ENCODE measurements around the gene MTHFD2.
"Not testable (repeated sequence)": the region's sequence is repeated elsewhere in the genome, so short reads cannot be mapped to it uniquely, and the experiment has no call there.

MTHFD2 gene

DNA sequence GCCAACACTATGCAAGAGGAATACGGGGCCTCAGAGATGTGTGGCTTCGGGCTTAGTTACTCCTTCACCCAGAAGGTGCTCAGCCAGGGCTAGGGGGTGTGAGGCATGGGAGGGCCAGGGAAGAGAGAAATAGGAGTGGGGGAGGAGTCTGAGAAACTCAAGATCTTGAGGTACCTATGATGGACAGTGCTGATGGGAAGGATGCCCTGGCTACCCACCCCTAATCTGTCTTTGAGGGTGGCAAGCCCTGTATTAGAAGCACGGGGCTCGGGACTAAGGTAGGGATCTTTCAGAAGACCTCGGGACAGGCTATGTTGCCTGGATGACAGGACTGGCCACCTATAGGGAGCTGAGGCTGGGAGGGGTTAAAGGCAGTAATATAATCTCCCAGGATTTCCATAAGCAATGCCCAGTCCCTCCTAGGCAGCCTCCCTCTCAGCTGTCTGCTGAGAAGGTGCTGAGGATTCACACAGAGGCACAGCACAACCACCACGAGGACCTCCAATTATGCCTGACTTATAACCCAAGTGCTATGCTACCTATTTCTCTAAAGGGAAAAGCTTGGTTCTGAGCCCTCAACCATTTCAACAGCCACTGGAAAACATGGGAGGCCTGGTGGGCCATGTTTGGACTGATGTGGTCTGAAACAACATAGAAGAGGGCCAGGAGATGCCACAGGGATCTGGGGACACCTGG lies 23.3 kb downstream of the MTHFD2 start:
- Histone ChIP-seq H3K4me1 (ENCODE audit: control insufficient read depth, insufficient read depth, low read length) (no peaks in the 10 kb centered on the region), H3K36me3 (ENCODE audit: control insufficient read depth, insufficient read depth, low read length) (no peaks in the 10 kb centered on the region), H3K4me3 (ENCODE audit: low read length) (no peak overlapping the region)

DNA sequence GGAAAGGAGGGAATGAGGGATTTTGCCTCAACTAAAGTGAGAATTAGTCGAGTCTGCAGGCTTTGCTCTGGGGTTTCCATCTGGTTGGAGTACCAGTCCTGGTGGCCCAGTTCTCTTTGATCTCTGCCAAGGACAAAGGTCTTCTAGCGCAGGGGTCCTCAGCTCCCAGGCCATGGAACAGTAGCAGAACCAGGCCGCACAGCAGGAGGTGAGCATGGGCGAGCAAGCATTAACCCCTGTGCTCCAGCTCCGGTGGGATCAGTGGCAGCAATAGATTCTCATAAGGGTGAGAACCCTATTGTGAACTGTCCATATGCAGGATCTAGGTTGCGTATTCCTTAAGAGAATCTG lies 23.9 kb downstream of the MTHFD2 start:
- Histone ChIP-seq H3K36me3 (ENCODE audit: control insufficient read depth, insufficient read depth, low read length) (no peaks in the 10 kb centered on the region), H3K9ac (ENCODE audit: low read length) (no peak overlapping the region), H3K27me3 (ENCODE audit: control insufficient read depth, insufficient read depth, low read length) (no peaks in the 10 kb centered on the region), H3K9me3 (ENCODE audit: control insufficient read depth, low read length) (no peaks in the 10 kb centered on the region), H3K4me1 (ENCODE audit: control insufficient read depth, insufficient read depth, low read length) (no peaks in the 10 kb centered on the region), H3K4me3 (ENCODE audit: low read length) (no peak overlapping the region)

More for the DNA sequence above, 23.3 kb downstream of the MTHFD2 start:
- Histone ChIP-seq H3K9ac (ENCODE audit: low read length) (no peak overlapping the region), H3K9me3 (ENCODE audit: control insufficient read depth, low read length) (no peaks in the 10 kb centered on the region), H3K27me3 (ENCODE audit: control insufficient read depth, insufficient read depth, low read length) (no peaks in the 10 kb centered on the region)

GRCh38 chr2:74223941-74224770 lies 25.7 kb downstream of the MTHFD2 start:
- no peaks in the 10 kb centered on the region for H3K9me3 ChIP-seq (ENCODE audit: control insufficient read depth, low read length)
- no peak overlapping the region for H3K9ac ChIP-seq (ENCODE audit: low read length)
- H3K27me3 ChIP-seq (ENCODE audit: control insufficient read depth, insufficient read depth, low read length) = no peaks in the 10 kb centered on the region
- no peaks in the 10 kb centered on the region for H3K36me3 ChIP-seq (ENCODE audit: control insufficient read depth, insufficient read depth, low read length)
- H3K4me1 ChIP-seq (ENCODE audit: control insufficient read depth, insufficient read depth, low read length) = no peaks in the 10 kb centered on the region
- H3K4me3 ChIP-seq (ENCODE audit: low read length) = no peak overlapping the region

DNA sequence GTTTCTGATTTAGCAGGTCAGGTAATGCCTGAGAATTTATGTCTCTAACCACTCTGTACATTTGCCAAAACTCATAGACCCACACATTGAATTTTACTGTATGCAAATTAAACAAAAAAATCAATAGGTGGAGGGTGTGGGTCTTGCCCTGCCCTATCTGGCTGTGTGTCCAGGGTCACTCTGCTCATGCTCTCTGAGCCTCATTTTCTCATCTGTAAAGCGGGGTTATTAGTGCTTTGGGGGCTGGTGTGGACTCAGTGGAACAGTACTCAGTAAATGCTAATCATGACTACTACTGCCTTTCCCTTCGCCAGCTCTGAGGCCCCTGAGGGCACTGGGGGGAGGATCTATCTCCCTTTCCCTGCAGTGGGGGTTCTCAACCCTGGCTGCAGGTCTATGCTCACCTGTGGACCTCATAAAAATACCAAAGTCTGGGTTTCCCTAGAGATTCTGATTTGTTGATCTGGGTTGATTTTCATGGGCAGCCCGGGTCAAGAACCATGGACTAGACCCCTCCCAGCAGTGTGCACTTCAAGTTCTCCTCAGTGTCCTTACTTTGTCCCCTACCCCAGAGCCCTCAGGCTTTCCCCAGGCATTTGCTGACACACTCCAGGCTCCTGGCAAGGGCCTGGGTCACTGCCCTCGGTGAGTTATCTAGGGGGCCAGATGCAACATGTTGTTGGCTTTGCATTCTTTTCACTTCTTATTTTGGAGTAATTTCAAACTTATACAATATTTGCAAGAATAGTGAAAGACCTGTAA lies 27.5 kb downstream of the MTHFD2 start:
- no peaks in the 10 kb centered on the region for H3K27me3 ChIP-seq (ENCODE audit: control insufficient read depth, insufficient read depth, low read length)
- no peaks in the 10 kb centered on the region for H3K36me3 ChIP-seq (ENCODE audit: control insufficient read depth, insufficient read depth, low read length)
- H3K4me3 ChIP-seq (ENCODE audit: low read length) = no peak overlapping the region
- H3K4me1 ChIP-seq (ENCODE audit: control insufficient read depth, insufficient read depth, low read length) = no peaks in the 10 kb centered on the region
- no peaks in the 10 kb centered on the region for H3K9me3 ChIP-seq (ENCODE audit: control insufficient read depth, low read length)
- H3K9ac ChIP-seq (ENCODE audit: low read length) = no peak overlapping the region

- no peaks in the 10 kb centered on the region for H3K4me1 ChIP-seq (ENCODE audit: control insufficient read depth, insufficient read depth, low read length)
- no peaks in the 10 kb centered on the region for H3K27me3 ChIP-seq (ENCODE audit: control insufficient read depth, insufficient read depth, low read length)
- H3K36me3 ChIP-seq (ENCODE audit: control insufficient read depth, insufficient read depth, low read length) = no peaks in the 10 kb centered on the region
- H3K4me3 ChIP-seq (ENCODE audit: low read length) = no peak overlapping the region
- peak overlapping the region; percentile 1 for H3K9ac ChIP-seq (ENCODE audit: low read length)
- H3K9me3 ChIP-seq (ENCODE audit: control insufficient read depth, low read length) = no peaks in the 10 kb centered on the region
Observed at GRCh38 chr2:74226648-74227213, 28.3 kb downstream of the MTHFD2 start.

DNA sequence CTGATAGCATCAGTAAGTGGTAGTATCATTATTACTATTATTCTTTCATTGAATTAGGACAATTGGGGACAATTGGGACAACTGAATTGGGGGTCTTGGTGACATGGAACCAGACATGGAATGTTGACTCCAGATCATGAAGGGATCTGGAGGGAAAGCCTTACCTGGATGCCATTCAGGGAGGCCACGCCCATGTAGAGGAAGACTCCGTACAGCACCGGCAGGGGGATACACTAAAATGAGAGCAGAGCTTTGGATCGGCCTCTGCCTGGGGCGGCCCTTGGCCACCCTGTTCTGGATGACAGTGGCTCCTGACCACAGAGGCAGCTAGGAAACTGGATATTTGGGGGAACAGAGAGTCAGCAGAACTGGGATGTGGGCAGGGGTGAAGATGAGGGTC lies 29.2 kb downstream of the MTHFD2 start:
- H3K9me3 ChIP-seq (ENCODE audit: control insufficient read depth, low read length) = no peaks in the 10 kb centered on the region
- H3K9ac ChIP-seq (ENCODE audit: low read length) = no peak overlapping the region
- no peaks in the 10 kb centered on the region for H3K4me1 ChIP-seq (ENCODE audit: control insufficient read depth, insufficient read depth, low read length)
- no peaks in the 10 kb centered on the region for H3K27me3 ChIP-seq (ENCODE audit: control insufficient read depth, insufficient read depth, low read length)
- H3K4me3 ChIP-seq (ENCODE audit: low read length) = no peak overlapping the region
- no peaks in the 10 kb centered on the region for H3K36me3 ChIP-seq (ENCODE audit: control insufficient read depth, insufficient read depth, low read length)

DNA sequence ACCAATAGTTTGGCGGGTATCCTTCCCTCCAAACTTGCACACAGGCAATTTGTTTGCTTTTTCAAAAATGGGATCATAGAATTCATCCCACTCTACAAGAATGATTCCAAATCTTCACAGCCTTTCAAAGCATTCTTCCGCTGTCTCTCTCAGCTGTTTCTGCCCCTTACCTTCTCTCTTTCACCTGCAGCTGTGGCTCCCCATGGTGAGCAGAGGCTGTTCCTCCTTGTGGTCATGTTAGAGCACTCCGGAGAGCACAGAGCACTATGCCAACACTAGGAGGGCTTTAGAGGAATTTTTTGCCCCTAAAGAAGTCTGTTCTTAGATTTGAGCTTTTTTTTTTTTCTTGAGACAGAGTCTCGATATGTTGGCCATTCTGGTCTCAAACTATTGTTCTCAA lies 30.4 kb downstream of the MTHFD2 start:
- Histone ChIP-seq H3K4me3 (ENCODE audit: low read length) (no peak overlapping the region), H3K9me3 (ENCODE audit: control insufficient read depth, low read length) (no peaks in the 10 kb centered on the region), H3K9ac (ENCODE audit: low read length) (no peak overlapping the region), H3K36me3 (ENCODE audit: control insufficient read depth, insufficient read depth, low read length) (no peaks in the 10 kb centered on the region), H3K27me3 (ENCODE audit: control insufficient read depth, insufficient read depth, low read length) (no peaks in the 10 kb centered on the region), H3K4me1 (ENCODE audit: control insufficient read depth, insufficient read depth, low read length) (no peaks in the 10 kb centered on the region)

GRCh38 chr2:74229865-74230264 lies 31.4 kb downstream of the MTHFD2 start:
- not testable (repeated sequence) for H3K9me3 ChIP-seq (ENCODE audit: control insufficient read depth, low read length); H3K4me3 ChIP-seq (ENCODE audit: low read length); H3K4me1 ChIP-seq (ENCODE audit: control insufficient read depth, insufficient read depth, low read length); H3K27me3 ChIP-seq (ENCODE audit: control insufficient read depth, insufficient read depth, low read length); H3K9ac ChIP-seq (ENCODE audit: low read length); H3K36me3 ChIP-seq (ENCODE audit: control insufficient read depth, insufficient read depth, low read length)

DNA sequence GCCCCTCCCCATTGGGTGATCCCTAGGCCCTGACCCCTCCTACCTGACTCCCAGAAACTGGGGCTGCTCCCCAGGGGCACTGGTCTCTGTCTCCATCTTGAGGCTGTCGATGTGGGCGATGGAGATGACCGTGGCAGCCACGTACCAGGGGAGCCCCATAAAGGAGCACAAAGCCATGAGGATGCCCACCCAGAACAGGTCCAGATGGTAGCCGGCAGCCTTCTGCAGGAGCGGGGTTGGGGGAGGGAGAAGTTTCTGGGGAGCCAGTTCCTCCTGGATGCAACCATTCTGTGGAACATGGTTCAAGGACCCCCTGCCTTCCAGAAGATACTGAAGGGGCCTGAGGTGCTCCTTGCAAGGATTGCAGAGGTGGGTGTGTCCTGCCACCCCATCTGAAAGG lies 34.0 kb downstream of the MTHFD2 start:
- no peaks in the 10 kb centered on the region for H3K36me3 ChIP-seq (ENCODE audit: control insufficient read depth, insufficient read depth, low read length)

GRCh38 chr2:74233648-74234047 lies 35.2 kb downstream of the MTHFD2 start:
- H3K9ac ChIP-seq (ENCODE audit: low read length) = no peak overlapping the region
- no peak overlapping the region for H3K4me3 ChIP-seq (ENCODE audit: low read length)
- H3K9me3 ChIP-seq (ENCODE audit: control insufficient read depth, low read length) = no peaks in the 10 kb centered on the region
- H3K27me3 ChIP-seq (ENCODE audit: control insufficient read depth, insufficient read depth, low read length) = no peaks in the 10 kb centered on the region
- no peaks in the 10 kb centered on the region for H3K4me1 ChIP-seq (ENCODE audit: control insufficient read depth, insufficient read depth, low read length)
- no peaks in the 10 kb centered on the region for H3K36me3 ChIP-seq (ENCODE audit: control insufficient read depth, insufficient read depth, low read length)

More for the DNA sequence above, 34.0 kb downstream of the MTHFD2 start:
- H3K27me3 ChIP-seq (ENCODE audit: control insufficient read depth, insufficient read depth, low read length) = no peaks in the 10 kb centered on the region
- H3K4me3 ChIP-seq (ENCODE audit: low read length) = no peak overlapping the region
- no peaks in the 10 kb centered on the region for H3K9me3 ChIP-seq (ENCODE audit: control insufficient read depth, low read length)
- H3K9ac ChIP-seq (ENCODE audit: low read length) = no peak overlapping the region
- H3K4me1 ChIP-seq (ENCODE audit: control insufficient read depth, insufficient read depth, low read length) = no peaks in the 10 kb centered on the region

- Histone ChIP-seq H3K4me3 (ENCODE audit: low read length) (no peak overlapping the region), H3K4me1 (ENCODE audit: control insufficient read depth, insufficient read depth, low read length) (no peaks in the 10 kb centered on the region), H3K9me3 (ENCODE audit: control insufficient read depth, low read length) (no peaks in the 10 kb centered on the region), H3K9ac (ENCODE audit: low read length) (no peak overlapping the region), H3K27me3 (ENCODE audit: control insufficient read depth, insufficient read depth, low read length) (no peaks in the 10 kb centered on the region), H3K36me3 (ENCODE audit: control insufficient read depth, insufficient read depth, low read length) (no peaks in the 10 kb centered on the region)
Observed at GRCh38 chr2:74235041-74235440, 36.6 kb downstream of the MTHFD2 start.

GRCh38 chr2:74238879-74239278 lies 40.5 kb downstream of the MTHFD2 start:
- no peak overlapping the region for H3K9ac ChIP-seq (ENCODE audit: low read length)
- H3K4me3 ChIP-seq (ENCODE audit: low read length) = no peak overlapping the region
- H3K4me1 ChIP-seq (ENCODE audit: control insufficient read depth, insufficient read depth, low read length) = no peaks in the 10 kb centered on the region
- no peaks in the 10 kb centered on the region for H3K9me3 ChIP-seq (ENCODE audit: control insufficient read depth, low read length)
- H3K27me3 ChIP-seq (ENCODE audit: control insufficient read depth, insufficient read depth, low read length) = no peaks in the 10 kb centered on the region
- H3K36me3 ChIP-seq (ENCODE audit: control insufficient read depth, insufficient read depth, low read length) = no peaks in the 10 kb centered on the region
